ENCODE results near the gene TRERF1.

TRERF1 gene

GRCh38 chr6:42301986-42302385 lies 149.7 kb downstream of the TRERF1 start:
- no peak for DNase-seq

GRCh38 chr6:42300701-42301100 lies 151.0 kb downstream of the TRERF1 start:
- no peak for DNase-seq

- DNase-seq = no peak
These were observed 151.5 kb downstream of the TRERF1 start for GRCh38 chr6:42300185-42300584.

- no peak for DNase-seq
These were observed 154.1 kb downstream of the TRERF1 start for GRCh38 chr6:42297661-42298060.

GRCh38 chr6:42296614-42297013 lies 155.1 kb downstream of the TRERF1 start:
- no peak for DNase-seq

- no peak for DNase-seq
These were observed 156.0 kb downstream of the TRERF1 start for GRCh38 chr6:42295677-42296076.

GRCh38 chr6:42295181-42295580 lies 156.5 kb downstream of the TRERF1 start:
- no peak for DNase-seq

GRCh38 chr6:42294759-42295158 lies 157.0 kb downstream of the TRERF1 start:
- no peak for DNase-seq

- DNase-seq = no peak
These were observed 158.2 kb downstream of the TRERF1 start for GRCh38 chr6:42293386-42293977.

GRCh38 chr6:42292004-42292740 lies 159.6 kb downstream of the TRERF1 start:
- DNase-seq = no peak

- no peak for DNase-seq
These were observed 164.0 kb downstream of the TRERF1 start for GRCh38 chr6:42287756-42288155.

- DNase-seq = no peak
These were observed 170.2 kb downstream of the TRERF1 start for GRCh38 chr6:42281570-42281969.

- DNase-seq = no peak
These were observed 170.7 kb downstream of the TRERF1 start for GRCh38 chr6:42280966-42281533.

- no peak for DNase-seq
These were observed 171.6 kb downstream of the TRERF1 start for GRCh38 chr6:42279966-42280629.

- no peak for DNase-seq
These were observed 172.5 kb downstream of the TRERF1 start for GRCh38 chr6:42279144-42279781.

- DNase-seq = no peak
These were observed 173.4 kb downstream of the TRERF1 start for GRCh38 chr6:42278131-42278853.

- no peak for DNase-seq
These were observed 175.5 kb downstream of the TRERF1 start for GRCh38 chr6:42276034-42276890.

GRCh38 chr6:42275376-42276033 lies 176.2 kb downstream of the TRERF1 start:
- no peak for DNase-seq

GRCh38 chr6:42274898-42275297 lies 176.8 kb downstream of the TRERF1 start:
- DNase-seq = no peak

- DNase-seq = no peak
These were observed 179.6 kb downstream of the TRERF1 start for GRCh38 chr6:42271834-42272805.

Measured in NCI-H774 (cell line).